Esophagus muscularis mucosa (tissue), 3 donors: ENCODE data around the gene ROBO2.

Source experiments
- POLR2A ChIP-seq: fragments of 450-650 bp; IDR thresholded peaks from one replicate; pipeline ENCODE4 v1.6.1; 2017; ENCODE audit warnings: antibody characterized with exemption, moderate library complexity, mild to moderate bottlenecking, low read depth
- TF ChIP-seq, protein P1 (sequence below), 3 experiments: fragments of 200-600 bp in 2 of 3; fragments of 450-650 bp in 1 of 3; sonication (generic) in 2 of 3; IDR thresholded peaks; one replicate each; pipeline ENCODE4 v1.5.1; 2017 to 2019; ENCODE audit warnings: antibody characterized with exemption in 3 of 3, mild to moderate bottlenecking in 2 of 3, moderate library complexity in 1 of 3

DNA sequence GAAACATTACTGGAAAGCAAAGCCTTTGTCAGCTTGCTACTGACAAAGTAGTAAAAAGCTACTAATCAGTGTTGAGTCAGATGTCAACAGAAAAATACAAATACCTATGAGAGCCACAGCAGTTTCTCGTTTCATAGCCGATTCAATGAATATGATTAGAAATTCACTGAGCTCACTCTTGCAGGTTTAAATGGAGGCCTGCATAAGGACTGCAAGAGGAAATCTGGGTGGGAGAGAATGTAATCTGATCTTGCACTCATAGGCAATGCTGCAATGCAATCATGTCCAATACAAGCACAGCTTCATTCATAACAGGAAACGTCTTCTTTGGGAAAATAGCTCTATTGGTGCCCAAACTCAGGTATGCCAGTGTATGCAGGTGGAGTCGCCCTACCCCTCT is 608.8 kb downstream of the ROBO2 start:
- TF ChIP-seq POLR2A, result no peak
- TF ChIP-seq, protein P1, sequence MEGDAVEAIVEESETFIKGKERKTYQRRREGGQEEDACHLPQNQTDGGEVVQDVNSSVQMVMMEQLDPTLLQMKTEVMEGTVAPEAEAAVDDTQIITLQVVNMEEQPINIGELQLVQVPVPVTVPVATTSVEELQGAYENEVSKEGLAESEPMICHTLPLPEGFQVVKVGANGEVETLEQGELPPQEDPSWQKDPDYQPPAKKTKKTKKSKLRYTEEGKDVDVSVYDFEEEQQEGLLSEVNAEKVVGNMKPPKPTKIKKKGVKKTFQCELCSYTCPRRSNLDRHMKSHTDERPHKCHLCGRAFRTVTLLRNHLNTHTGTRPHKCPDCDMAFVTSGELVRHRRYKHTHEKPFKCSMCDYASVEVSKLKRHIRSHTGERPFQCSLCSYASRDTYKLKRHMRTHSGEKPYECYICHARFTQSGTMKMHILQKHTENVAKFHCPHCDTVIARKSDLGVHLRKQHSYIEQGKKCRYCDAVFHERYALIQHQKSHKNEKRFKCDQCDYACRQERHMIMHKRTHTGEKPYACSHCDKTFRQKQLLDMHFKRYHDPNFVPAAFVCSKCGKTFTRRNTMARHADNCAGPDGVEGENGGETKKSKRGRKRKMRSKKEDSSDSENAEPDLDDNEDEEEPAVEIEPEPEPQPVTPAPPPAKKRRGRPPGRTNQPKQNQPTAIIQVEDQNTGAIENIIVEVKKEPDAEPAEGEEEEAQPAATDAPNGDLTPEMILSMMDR (IDR thresholded peaks at IDR 0.05), result no peak
